ENCODE measurements around the gene UMAD1. TPM values are rescaled to one million over a fixed set of nuclear protein-coding genes. Genes with fewer than 3 reads are reported as not detected.

The UMAD1 gene
- 10 to 100 TPM; 14.4 to 18.4 TPM for total RNA-seq

DNA sequence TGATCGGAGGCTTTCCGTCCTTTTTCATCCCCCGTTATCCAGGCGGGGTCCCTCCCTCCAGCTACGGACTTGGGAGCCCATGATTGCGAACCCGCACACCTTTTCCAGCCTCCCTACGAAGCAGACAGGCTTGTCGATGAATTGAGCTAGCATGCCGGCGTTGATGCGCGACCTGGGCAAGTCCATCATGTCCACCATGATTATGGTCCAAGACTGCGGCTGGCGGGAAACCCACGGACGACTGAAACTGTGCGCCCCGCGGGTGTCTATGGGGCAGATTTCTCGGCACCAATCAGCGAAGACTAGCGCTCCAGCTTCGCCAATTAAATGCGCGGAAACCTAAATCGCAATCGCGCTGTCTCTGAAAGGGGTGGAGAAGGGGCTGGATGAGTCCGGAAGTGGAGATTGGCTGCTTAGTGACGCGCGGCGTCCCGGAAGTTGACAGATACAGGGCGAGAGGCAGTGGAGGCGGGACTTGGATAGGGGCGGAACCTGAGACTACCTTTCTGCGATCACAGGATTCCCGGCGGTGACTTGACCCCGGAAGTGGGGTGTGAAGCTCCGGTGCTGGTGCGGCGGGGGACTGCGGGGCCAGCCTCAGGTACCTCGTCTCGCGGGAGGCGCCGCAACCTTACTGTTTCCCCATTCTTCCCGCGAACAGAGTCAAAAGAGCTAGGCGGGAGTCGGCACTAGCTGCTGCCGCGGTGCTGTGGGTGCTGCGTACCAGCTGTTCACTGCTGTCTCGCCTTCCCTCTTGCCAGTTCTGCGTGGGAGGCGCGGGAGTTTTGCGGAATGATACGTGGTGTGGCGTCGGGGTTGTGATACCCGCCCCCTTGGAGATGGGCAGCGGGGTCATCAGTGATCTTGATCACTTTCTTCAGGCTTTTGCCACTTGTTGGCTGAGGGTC lies at the start of gene UMAD1:
UMAD1 (plus strand) TSS at position 532 of the 908 bp plus-strand sequence. CDS start 32,620 bp downstream, outside the sequence.
- Mint-ChIP-seq H3K9me3 (no peaks in the 10 kb centered on the region), H3K4me1 (peaks cover 25% of the 10 kb centered on the region), H3K27me3 (no peaks in the 10 kb centered on the region), H3K36me3 (peaks cover 31% of the 10 kb centered on the region), H3K27ac (peak within 1 kb of the TSS; percentile 96), H3K4me3 (peak within 1 kb of the TSS; percentile 95)
- DNase-seq, result peak; percentile 93
- peak; percentile 93 for ATAC-seq (ENCODE audit: low read depth)
- POLR2A ChIA-PET, result interaction anchor here (1.0 to 2.8 kb wide), 12 partner anchors 13 to 558 kb away, joined by 3 to 14 read pairs (median 3); partner anchors contain the start of genes GLCCI1 and MIOS

DNA sequence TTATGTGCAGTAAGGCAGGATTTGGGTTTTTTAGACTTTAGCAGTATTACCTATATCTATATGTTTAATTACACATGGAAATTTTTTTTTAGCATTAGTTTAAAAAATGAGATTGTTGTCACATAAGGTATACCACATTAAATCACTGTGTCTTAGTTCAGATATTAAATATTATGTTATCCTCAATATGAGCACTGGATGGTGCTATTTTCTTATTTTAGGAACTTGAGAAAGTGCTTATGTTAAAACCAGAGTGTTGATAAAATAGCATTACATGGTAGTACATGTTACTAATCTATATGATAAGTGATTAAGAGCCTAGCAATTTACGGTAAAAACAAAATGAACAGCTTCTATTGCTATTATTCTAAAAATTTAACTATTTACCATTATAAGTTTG lies 45.1 kb upstream of the UMAD1 start:
- H3K27me3 Mint-ChIP-seq, result no peaks in the 10 kb centered on the region
- no peak for ATAC-seq (ENCODE audit: low read depth)
- H3K4me3 Mint-ChIP-seq, result no peak overlapping the region
- POLR2A ChIA-PET, result no interaction called here
- H3K27ac Mint-ChIP-seq, result no peak overlapping the region
- DNase-seq, result no peak
- peaks cover under 1% of the 10 kb centered on the region for H3K4me1 Mint-ChIP-seq
- no peaks in the 10 kb centered on the region for H3K9me3 Mint-ChIP-seq
- H3K36me3 Mint-ChIP-seq, result peaks cover 34% of the 10 kb centered on the region

DNA sequence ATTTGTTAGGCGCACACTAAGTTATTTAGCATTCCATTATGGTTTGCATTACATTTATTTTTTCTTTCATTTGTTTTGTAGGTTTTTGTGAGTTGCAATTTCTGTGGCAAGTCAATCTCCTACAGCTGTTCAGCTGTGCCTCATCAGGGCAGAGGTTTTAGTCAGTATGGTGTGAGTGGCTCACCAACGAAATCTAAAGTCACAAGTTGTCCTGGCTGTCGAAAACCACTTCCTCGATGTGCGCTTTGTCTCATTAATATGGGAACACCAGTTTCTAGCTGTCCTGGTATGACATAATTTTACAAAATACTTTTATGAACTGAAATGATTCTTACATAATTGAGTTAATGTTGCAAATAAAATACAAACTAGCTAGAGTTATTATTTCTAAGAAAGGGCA lies 44.4 kb upstream of the UMAD1 start:
- DNase-seq, result no peak
- H3K4me1 Mint-ChIP-seq, result no peaks in the 10 kb centered on the region
- no peak overlapping the region for H3K27ac Mint-ChIP-seq
- ATAC-seq (ENCODE audit: low read depth), result no peak
- no peaks in the 10 kb centered on the region for H3K27me3 Mint-ChIP-seq
- POLR2A ChIA-PET, result no interaction called here
- H3K4me3 Mint-ChIP-seq, result no peak overlapping the region
- H3K9me3 Mint-ChIP-seq, result no peaks in the 10 kb centered on the region
- H3K36me3 Mint-ChIP-seq, result peaks cover 36% of the 10 kb centered on the region

GRCh38 chr7:7607010-7607409 lies 33.5 kb upstream of the UMAD1 start:
- DNase-seq (no peak), ATAC-seq (ENCODE audit: low read depth) (no peak)
- no peaks in the 10 kb centered on the region for H3K4me1 Mint-ChIP-seq
- H3K27ac Mint-ChIP-seq, result no peak overlapping the region
- peaks cover 6% of the 10 kb centered on the region for H3K36me3 Mint-ChIP-seq
- POLR2A ChIA-PET, result no interaction called here
- no peaks in the 10 kb centered on the region for H3K27me3 Mint-ChIP-seq
- no peak overlapping the region for H3K4me3 Mint-ChIP-seq
- no peaks in the 10 kb centered on the region for H3K9me3 Mint-ChIP-seq

- no peak overlapping the region for H3K27ac Mint-ChIP-seq
- POLR2A ChIA-PET, result no interaction called here
Observed at GRCh38 chr7:7609330-7609729, 31.2 kb upstream of the UMAD1 start.

DNA sequence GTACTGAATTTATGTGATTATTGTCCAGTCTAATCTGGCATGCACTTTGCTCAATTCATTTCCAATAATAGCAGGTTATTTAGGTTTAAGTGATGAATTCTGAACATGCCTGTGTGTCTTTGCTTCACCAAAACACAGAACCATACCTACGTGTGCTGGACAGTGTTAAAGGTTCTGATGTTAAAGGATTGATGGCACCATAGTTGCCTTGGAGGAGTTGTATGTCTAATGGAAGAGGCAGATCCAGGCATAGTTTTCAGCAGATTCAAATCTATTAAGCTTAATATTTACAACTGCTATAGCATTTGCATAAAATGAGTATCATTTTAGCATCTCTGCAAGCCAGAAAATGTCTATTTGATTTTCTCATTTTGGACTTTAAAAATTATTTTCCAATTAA lies 28.0 kb upstream of the UMAD1 start:
- H3K4me1 Mint-ChIP-seq, result peaks cover 3% of the 10 kb centered on the region
- no peak for DNase-seq
- H3K4me3 Mint-ChIP-seq, result no peak overlapping the region
- no peak for ATAC-seq (ENCODE audit: low read depth)
- H3K27ac Mint-ChIP-seq, result no peak overlapping the region
- no peaks in the 10 kb centered on the region for H3K27me3 Mint-ChIP-seq
- peaks cover 8% of the 10 kb centered on the region for H3K36me3 Mint-ChIP-seq
- POLR2A ChIA-PET, result no interaction called here
- no peaks in the 10 kb centered on the region for H3K9me3 Mint-ChIP-seq

More at GRCh38 chr7:7609330-7609729, 31.2 kb upstream of the UMAD1 start:
- Mint-ChIP-seq H3K4me1 (no peaks in the 10 kb centered on the region), H3K4me3 (no peak overlapping the region), H3K36me3 (peaks cover 6% of the 10 kb centered on the region), H3K27me3 (no peaks in the 10 kb centered on the region), H3K9me3 (no peaks in the 10 kb centered on the region)
- DNase-seq, result no peak
- ATAC-seq (ENCODE audit: low read depth), result no peak

- Mint-ChIP-seq H3K27me3 (no peaks in the 10 kb centered on the region), H3K4me3 (no peak overlapping the region), H3K9me3 (no peaks in the 10 kb centered on the region), H3K36me3 (peaks cover 4% of the 10 kb centered on the region), H3K4me1 (peaks cover 6% of the 10 kb centered on the region), H3K27ac (no peak overlapping the region)
- no peak for ATAC-seq (ENCODE audit: low read depth)
- DNase-seq, result no peak
- POLR2A ChIA-PET, result no interaction called here
Observed at GRCh38 chr7:7613210-7613609, 27.3 kb upstream of the UMAD1 start.

- no peak for ATAC-seq (ENCODE audit: low read depth)
Observed at GRCh38 chr7:7614018-7614741, 26.4 kb upstream of the UMAD1 start.

DNA sequence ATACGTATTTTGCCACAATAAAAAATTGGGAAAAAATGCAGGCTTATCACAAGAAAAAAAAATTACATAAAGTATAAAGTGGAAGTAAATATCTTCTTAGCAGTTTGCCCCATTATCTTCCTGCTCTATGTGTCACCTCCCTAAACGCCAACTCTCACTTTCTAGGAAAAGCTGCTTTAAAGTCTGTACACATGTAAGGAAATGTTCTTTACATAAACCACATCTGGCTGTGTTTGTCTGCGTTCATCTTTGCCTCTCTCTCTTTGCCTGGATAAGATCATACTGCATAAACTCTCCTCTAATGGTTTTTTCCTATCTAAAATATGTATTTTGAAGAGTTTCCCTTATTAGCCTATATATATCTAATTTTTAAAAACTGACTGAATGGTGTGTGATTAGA lies 23.0 kb upstream of the UMAD1 start:
- no peak for ATAC-seq (ENCODE audit: low read depth)
- H3K9me3 Mint-ChIP-seq, result no peaks in the 10 kb centered on the region
- H3K4me3 Mint-ChIP-seq, result no peak overlapping the region
- POLR2A ChIA-PET, result no interaction called here
- DNase-seq, result no peak
- H3K27me3 Mint-ChIP-seq, result peaks cover 6% of the 10 kb centered on the region
- H3K27ac Mint-ChIP-seq, result no peak overlapping the region
- H3K4me1 Mint-ChIP-seq, result peaks cover 6% of the 10 kb centered on the region
- H3K36me3 Mint-ChIP-seq, result peaks cover 4% of the 10 kb centered on the region

More at GRCh38 chr7:7614018-7614741, 26.4 kb upstream of the UMAD1 start:
- Mint-ChIP-seq H3K27ac (no peak overlapping the region), H3K4me1 (peaks cover 6% of the 10 kb centered on the region), H3K4me3 (no peak overlapping the region), H3K36me3 (peaks cover 4% of the 10 kb centered on the region), H3K27me3 (peaks cover 6% of the 10 kb centered on the region), H3K9me3 (no peaks in the 10 kb centered on the region)
- no peak for DNase-seq
- POLR2A ChIA-PET, result no interaction called here

- ATAC-seq (ENCODE audit: low read depth) (no peak), DNase-seq (no peak)
- POLR2A ChIA-PET, result no interaction called here
- Mint-ChIP-seq H3K27ac (no peak overlapping the region), H3K36me3 (peaks cover 4% of the 10 kb centered on the region), H3K4me1 (peaks cover 6% of the 10 kb centered on the region), H3K4me3 (no peak overlapping the region), H3K27me3 (peaks cover 6% of the 10 kb centered on the region), H3K9me3 (no peaks in the 10 kb centered on the region)
Observed at GRCh38 chr7:7618410-7618809, 22.1 kb upstream of the UMAD1 start.

DNA sequence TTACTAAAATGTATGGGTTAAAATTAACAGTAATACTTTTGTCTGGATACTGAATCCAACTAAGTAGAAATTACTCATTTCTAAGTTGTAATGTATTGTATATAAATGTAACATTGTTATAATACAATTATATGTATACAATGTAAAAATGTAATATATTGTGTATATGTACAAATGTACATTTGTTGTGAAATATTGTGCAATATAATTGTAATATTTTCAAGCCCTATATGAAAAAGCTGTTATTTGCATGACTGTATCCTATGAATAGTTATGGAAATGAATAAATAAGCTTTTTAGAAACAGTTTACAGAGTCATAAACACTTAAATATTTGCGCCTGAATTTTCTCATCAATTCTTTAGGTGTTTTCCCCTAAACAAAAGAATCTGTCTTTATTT lies 20.3 kb upstream of the UMAD1 start:
- ATAC-seq (ENCODE audit: low read depth), result no peak
- peaks cover 6% of the 10 kb centered on the region for H3K4me1 Mint-ChIP-seq
- POLR2A ChIA-PET, result no interaction called here
- H3K27ac Mint-ChIP-seq, result no peak overlapping the region
- peaks cover 4% of the 10 kb centered on the region for H3K36me3 Mint-ChIP-seq
- no peaks in the 10 kb centered on the region for H3K9me3 Mint-ChIP-seq
- no peak overlapping the region for H3K4me3 Mint-ChIP-seq
- peaks cover 6% of the 10 kb centered on the region for H3K27me3 Mint-ChIP-seq
- no peak for DNase-seq

GRCh38 chr7:7620644-7621210 lies 19.8 kb upstream of the UMAD1 start:
- Mint-ChIP-seq H3K9me3 (no peaks in the 10 kb centered on the region), H3K4me3 (no peak overlapping the region), H3K4me1 (peaks cover 6% of the 10 kb centered on the region), H3K27me3 (peaks cover 6% of the 10 kb centered on the region), H3K27ac (no peak overlapping the region), H3K36me3 (peaks cover 3% of the 10 kb centered on the region)
- no peak for ATAC-seq (ENCODE audit: low read depth)
- POLR2A ChIA-PET, result no interaction called here
- no peak for DNase-seq

DNA sequence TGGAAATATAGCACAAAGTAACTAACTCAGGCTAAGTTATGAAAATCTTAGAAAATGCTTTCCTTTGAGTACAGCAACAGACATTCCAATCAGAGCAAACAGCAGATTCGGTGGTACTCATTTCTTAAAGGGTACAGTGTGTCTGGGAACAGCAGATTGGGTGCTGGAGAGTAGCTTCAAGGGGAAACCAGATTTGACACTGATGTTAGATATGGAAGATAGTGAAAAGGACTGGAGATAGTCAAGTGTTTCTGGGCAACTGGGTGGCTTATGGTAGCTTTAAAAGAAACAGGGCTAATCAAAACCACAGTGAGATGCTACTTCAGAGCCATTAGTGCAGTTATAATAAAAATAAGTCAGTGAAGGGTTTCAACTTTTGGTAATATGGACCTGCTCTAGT lies 12.1 kb upstream of the UMAD1 start:
- no peaks in the 10 kb centered on the region for H3K27me3 Mint-ChIP-seq
- H3K9me3 Mint-ChIP-seq, result peaks cover 13% of the 10 kb centered on the region
- POLR2A ChIA-PET, result no interaction called here
- peaks cover 14% of the 10 kb centered on the region for H3K36me3 Mint-ChIP-seq
- ATAC-seq (ENCODE audit: low read depth) (no peak), DNase-seq (no peak)
- no peak overlapping the region for H3K27ac Mint-ChIP-seq
- no peak overlapping the region for H3K4me3 Mint-ChIP-seq
- peaks cover 1% of the 10 kb centered on the region for H3K4me1 Mint-ChIP-seq
